ENCODE results near the gene JMJD6.

DNA sequence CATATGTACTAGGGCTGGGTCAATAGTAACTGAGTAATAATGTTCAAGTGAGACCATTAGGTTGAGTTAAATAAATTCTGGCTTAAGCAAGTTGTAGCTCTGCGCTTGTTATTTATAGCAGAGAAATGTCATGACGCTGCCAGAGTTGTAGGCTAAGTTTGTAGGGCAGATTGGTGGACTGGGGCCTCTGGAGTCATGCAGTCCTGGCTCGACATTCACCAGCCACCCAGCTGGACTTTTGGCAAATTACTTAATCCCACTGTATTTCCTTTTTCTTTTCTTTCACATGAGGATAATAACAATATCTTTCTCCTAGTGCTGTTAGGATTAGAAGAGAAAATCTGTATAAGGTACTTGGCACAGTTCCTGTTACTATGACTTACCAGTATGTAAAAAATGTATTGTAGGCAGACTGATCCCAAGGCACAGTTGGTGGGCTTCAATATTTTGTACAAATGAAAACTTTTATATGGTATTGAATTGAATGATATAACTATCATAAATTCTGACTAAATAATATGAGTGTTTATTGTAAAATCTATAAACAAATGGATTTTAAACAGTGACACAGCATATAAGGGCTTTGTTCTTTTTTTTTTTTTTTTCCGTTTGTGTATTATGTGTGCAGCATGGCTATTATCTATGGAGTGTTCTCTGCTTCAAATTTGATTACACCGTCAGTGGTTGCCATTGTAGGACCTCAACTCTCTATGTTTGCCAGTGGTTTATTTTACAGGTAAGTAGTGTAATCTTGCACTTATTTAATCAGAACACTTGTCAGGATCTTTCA lies 14.1 kb upstream of the JMJD6 start:
- peak; percentile 62 for TF ChIP-seq POLR2AphosphoS5 (IDR thresholded peaks at IDR 0.05)
- no peak for TF ChIP-seq POLR2A (IDR thresholded peaks at IDR 0.05)

Data from gastroesophageal sphincter (tissue), 2 donors.